Mucosa of stomach (tissue), 1 donor: ENCODE data around the gene TELO2.

Experiments
- H3K27me3 ChIP-seq: one replicate; pipeline ENCODE4 v1.7.0; 2013; ENCODE audit warnings: mild to moderate bottlenecking, low read length; ENCODE audit not compliant: control insufficient read depth, insufficient read depth
- H3K36me3 ChIP-seq: one replicate; pipeline ENCODE4 v1.7.0; 2013; ENCODE audit warnings: low read length; ENCODE audit not compliant: control insufficient read depth, insufficient read depth
- H3K4me1 ChIP-seq: one replicate; pipeline ENCODE4 v1.7.0; 2013; ENCODE audit warnings: mild to moderate bottlenecking, low read length; ENCODE audit not compliant: control insufficient read depth, insufficient read depth
- H3K4me3 ChIP-seq: one replicate; pipeline ENCODE4 v1.7.0; 2013; ENCODE audit warnings: low read length
- H3K9ac ChIP-seq: one replicate; pipeline ENCODE4 v1.7.0; 2013; ENCODE audit warnings: mild to moderate bottlenecking, low read length, moderate library complexity
- H3K9me3 ChIP-seq: one replicate; pipeline ENCODE4 v1.7.0; 2013; ENCODE audit warnings: mild to moderate bottlenecking, low read length, moderate library complexity; ENCODE audit not compliant: control insufficient read depth
- donor health status: Pancreatic carcinoma.

TELO2 gene

DNA sequence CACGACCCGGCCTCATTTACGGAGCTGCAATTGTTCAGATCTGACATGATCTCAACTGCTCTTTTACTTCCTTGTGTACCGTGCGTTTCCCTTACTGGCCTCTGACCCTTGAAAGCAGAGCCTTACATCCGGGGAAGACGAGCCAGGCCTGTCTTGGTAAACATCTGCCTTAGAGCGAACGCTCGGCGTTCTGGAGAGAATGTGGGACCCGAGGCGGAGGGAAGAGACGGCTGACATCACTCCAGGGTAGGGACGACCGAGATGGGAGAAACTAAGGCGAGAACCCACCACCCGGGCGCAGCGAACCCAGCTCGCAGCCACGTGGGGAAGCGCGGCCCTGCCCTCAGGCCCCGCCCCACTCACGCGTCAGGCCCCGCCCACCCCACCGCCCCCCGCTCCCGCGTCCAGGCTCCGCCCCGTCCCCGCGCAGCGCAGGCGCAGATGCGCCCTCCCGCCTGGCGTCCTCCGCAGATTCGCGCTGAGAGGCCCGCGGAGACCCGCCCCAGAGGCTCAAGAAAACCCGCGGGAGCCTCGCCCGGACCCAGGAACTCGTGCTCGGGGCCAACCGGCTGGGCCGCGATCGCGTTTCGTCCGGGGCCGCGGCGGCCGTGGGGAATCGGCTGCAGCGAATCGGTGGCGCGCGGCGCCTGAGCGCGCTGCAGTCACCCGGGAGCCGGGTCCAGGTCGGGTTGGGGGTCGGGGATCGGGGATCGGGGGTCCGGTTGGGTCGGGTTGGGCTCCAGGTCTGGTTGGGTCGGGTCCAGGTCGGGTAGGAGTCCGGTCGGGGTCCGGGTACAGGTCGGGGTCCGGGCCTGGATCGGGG, at the start of gene TELO2:
Gene TELO2 (plus strand): TSS at position 438 of the 823 bp plus-strand sequence. CDS start 922 bp downstream, outside the sequence.
- H3K36me3 ChIP-seq: no peaks in the 10 kb centered on the region
- no peaks in the 10 kb centered on the region for H3K9me3 ChIP-seq
- H3K4me1 ChIP-seq: peaks cover 20% of the 10 kb centered on the region
- H3K27me3 ChIP-seq: no peaks in the 10 kb centered on the region
- peak within 1 kb of the TSS; percentile 75 for H3K4me3 ChIP-seq
- H3K9ac ChIP-seq: peak within 1 kb of the TSS; percentile 80

- no peaks in the 10 kb centered on the region for H3K36me3 ChIP-seq
- no peaks in the 10 kb centered on the region for H3K27me3 ChIP-seq
Observed at GRCh38 chr16:1443403-1443973, 49.7 kb upstream of the TELO2 start.

GRCh38 chr16:1443980-1444729, 49.0 kb upstream of the TELO2 start, which contains the start of gene CCDC154:
Gene CCDC154, minus strand, starts transcription at chr16:1444556. Its CDS starts 234 bp downstream, at chr16:1444322.
- Histone ChIP-seq H3K9ac (no peak within 1 kb of the TSS), H3K9me3 (no peaks in the 10 kb centered on the region), H3K36me3 (no peaks in the 10 kb centered on the region), H3K4me1 (no peaks in the 10 kb centered on the region), H3K27me3 (no peaks in the 10 kb centered on the region), H3K4me3 (no peak within 1 kb of the TSS)

More at GRCh38 chr16:1443403-1443973, 49.7 kb upstream of the TELO2 start:
- H3K9me3 ChIP-seq: no peaks in the 10 kb centered on the region
- no peaks in the 10 kb centered on the region for H3K4me1 ChIP-seq
- no peak overlapping the region for H3K4me3 ChIP-seq
- no peak overlapping the region for H3K9ac ChIP-seq

DNA sequence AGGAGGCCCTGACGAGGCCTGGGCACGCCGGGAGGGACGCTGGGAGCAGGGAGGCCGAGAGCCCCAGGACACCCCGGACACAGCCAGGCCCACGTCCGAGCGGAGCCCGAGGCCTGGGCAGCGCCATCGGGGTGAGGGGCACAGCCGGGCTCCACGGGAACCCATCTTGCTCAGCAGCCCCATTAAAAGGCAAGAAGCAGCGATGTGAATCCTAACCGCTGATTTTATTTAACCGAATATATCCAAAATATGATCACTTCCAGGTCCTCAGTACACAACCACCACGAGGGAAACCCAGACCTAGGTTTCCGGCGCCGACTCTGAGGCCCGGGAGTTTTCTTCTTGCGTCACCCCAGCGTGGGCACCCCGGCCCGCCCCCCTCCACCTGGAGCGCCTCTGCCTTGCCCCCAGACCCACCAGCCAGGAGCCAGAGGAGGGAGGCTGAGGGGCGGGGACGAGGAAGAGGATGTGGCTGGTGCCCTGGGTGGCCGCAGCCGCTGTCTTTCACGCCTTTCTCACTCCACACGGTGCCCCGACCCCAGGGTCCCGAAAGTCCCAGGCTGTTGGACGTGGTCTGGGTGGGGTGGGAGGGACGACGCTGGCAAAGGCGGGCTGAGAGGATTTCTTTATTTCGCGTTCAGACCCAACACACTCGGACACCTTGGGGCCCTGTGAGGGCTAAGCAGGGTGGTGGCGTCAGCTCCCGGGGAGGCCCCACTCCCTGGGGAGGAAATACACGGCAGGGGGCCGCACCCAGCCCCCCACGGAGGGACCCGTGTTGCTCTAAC, 48.2 kb upstream of the TELO2 start:
- Histone ChIP-seq H3K4me3 (no peak overlapping the region), H3K4me1 (no peaks in the 10 kb centered on the region), H3K36me3 (no peaks in the 10 kb centered on the region), H3K9ac (no peak overlapping the region), H3K27me3 (no peaks in the 10 kb centered on the region), H3K9me3 (no peaks in the 10 kb centered on the region)

DNA sequence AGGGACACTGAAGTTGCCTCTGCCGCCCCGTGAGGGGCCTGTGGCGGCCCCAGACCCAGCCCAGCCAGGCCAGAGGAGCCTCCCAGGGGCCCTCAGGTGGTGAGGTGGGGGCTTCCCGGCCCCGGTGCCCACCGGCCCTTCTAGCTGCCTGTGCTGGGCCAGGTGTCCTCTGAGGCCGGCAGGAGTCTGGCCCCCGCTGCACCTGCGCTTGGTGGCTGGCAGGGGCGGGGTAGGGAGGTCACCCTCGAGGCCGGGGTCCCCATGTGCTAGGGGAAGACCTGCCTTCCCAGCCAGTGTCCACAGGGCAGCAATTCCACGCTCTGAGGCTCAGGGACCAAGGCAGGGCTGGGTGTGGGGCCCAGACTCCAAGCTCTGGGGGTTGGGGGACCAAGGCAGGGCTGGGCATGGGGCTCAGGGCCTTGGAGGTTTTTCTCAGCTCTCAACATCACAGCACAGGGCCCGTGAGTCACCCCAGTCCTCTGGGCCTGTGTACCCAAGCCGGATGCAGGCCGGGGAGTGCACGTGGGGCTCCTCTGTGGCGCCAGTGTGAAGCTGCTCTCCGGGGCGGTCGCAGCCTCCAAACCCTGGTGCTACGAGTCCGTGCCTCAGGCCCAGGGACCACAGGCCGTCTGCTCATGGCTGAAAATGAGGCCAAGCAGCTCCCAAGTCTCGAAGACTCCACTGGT, 47.5 kb upstream of the TELO2 start:
- H3K9me3 ChIP-seq: no peaks in the 10 kb centered on the region
- H3K4me1 ChIP-seq: no peaks in the 10 kb centered on the region
- H3K36me3 ChIP-seq: no peaks in the 10 kb centered on the region
- H3K4me3 ChIP-seq: no peak overlapping the region
- H3K27me3 ChIP-seq: no peaks in the 10 kb centered on the region
- H3K9ac ChIP-seq: no peak overlapping the region

DNA sequence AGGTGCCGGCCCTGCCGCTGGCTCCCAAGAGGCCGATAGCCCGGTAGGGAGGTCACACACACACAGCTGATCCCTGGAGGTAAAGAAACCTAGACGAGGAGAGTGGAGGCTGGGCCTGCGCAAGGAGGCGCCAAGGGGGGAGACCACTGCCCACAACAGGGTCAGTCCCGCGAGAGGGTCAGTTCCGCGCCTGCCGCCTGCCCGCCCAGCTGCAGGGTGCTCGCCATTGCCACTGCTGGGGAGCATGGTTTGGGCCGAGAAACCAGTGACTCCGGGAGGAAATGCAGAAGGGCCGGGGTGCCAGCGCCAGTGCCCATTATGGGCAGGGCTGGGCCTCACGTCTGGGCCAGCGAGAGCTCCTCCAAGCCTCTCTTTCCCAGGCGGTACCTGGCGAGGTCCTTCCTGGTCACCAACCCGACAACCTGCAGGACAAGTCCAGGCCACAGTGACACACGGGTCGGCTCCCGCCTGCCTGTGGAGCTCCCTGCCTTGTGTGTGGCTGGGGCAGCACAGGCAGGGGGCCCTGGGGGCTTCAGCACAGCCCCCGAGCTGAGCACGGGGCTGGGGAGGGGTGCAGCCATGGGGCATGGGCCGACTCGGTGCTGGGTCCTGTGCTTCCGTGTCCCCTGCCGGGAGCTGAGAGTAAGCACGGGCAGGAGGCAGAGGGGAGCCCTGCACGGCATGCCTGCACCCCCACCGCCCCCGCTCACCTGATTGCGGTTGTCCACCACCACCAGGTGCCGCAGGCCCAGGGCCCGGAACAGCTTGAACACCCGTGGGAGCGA, 46.7 kb upstream of the TELO2 start:
- H3K4me3 ChIP-seq: no peak overlapping the region
- H3K27me3 ChIP-seq: no peaks in the 10 kb centered on the region
- H3K9me3 ChIP-seq: no peaks in the 10 kb centered on the region
- no peak overlapping the region for H3K9ac ChIP-seq
- H3K4me1 ChIP-seq: no peaks in the 10 kb centered on the region
- no peaks in the 10 kb centered on the region for H3K36me3 ChIP-seq

DNA sequence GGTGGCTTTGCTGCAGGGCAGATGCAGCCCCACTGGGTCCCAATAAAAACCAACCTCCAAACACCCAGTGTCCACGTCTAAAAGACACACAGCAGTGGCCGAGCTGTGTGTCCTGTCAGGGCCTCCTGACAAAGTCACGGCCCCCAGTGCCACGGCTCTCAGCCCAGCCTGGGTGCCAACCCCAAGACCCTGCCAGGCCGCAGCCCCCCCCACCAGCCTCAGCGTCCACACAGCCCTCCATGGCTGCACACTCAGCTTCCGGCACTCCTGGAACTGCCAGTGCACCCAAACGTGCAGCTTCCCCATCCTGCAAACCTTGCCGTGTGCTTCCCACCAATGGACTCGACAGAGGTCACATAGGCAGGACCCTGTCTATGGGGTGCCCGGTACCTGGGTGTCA, 45.2 kb upstream of the TELO2 start:
- Histone ChIP-seq H3K27me3 (no peaks in the 10 kb centered on the region), H3K9me3 (no peaks in the 10 kb centered on the region), H3K4me3 (no peak overlapping the region), H3K9ac (no peak overlapping the region), H3K4me1 (no peaks in the 10 kb centered on the region), H3K36me3 (no peaks in the 10 kb centered on the region)

DNA sequence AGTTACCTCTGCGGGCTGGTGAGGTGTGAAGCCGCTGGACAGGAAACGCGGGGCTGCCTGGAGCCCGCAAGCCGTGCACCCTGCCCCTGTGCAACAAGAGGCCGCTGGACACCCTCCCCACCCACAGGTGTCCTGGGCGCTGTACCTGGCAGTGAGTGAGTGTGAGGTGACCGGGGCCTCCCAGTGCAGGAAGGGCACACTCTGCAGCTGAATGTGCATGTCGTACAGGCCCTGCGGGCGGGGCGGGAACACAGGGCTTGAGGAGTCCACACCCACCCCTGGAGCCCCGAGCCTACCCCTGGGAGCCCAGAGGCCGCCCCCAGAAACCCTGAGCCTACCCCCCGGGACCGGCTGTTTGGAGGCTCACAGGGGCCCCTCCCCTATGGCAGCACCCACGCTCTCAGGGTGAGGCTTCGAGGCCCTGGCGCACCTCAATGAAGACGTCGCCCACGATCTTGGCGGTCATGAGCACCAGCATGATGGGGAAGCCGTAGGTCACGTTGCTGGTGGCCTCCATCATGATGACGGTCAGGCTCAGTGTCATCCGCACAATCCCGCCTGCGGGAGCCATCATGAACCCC, 44.5 kb upstream of the TELO2 start:
- H3K4me1 ChIP-seq: no peaks in the 10 kb centered on the region
- H3K36me3 ChIP-seq: no peaks in the 10 kb centered on the region
- H3K9me3 ChIP-seq: no peaks in the 10 kb centered on the region
- no peak overlapping the region for H3K4me3 ChIP-seq
- H3K9ac ChIP-seq: no peak overlapping the region
- no peaks in the 10 kb centered on the region for H3K27me3 ChIP-seq

DNA sequence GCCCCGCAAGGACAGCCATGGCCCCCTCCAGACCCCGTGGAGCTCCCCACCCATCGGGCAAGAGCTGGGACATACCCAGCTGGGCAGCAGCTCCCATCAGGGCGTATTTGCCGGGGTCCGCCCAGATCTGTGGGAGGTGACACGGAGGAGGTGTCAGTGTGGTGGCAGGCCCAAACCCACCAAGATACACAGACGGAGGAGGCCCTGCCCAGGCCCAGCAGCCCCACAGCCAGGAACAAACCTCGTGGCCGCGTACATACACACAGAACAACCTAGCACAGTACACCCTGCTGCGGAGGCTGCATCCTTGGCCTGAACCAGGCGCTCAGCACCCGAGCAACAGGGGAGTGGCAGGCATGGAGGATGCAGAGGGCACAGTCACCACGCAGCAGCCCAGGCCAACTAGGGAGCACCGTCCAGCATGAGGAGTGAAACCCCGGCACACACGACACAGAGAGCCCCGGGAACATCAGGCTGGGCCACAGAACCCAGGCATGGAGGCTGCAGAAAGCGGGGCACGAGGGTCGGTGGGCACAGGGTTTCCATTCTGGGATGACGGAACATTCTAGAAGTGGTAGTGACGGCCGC, 43.9 kb upstream of the TELO2 start:
- H3K4me3 ChIP-seq: no peak overlapping the region
- H3K9me3 ChIP-seq: no peaks in the 10 kb centered on the region
- no peaks in the 10 kb centered on the region for H3K4me1 ChIP-seq
- H3K27me3 ChIP-seq: no peaks in the 10 kb centered on the region
- no peak overlapping the region for H3K9ac ChIP-seq
- no peaks in the 10 kb centered on the region for H3K36me3 ChIP-seq

DNA sequence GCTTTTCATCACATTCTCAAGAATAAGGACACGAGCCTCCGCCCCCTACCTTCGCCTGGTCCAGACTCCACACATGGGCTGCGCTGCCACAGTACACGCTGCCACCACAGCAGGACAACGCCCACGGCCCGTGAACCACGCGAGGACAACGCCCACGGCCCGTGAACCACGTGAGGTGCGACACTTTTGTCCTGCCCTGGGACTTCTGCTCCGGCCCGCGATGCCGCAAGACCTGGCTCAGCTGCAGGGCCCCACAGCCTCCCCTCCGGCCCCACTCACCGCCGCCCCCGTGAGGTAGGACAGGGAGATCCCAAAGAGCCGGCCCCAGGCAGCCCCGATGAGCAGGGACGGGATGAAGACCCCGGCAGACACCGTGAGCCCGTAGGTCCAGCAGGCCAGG, 42.9 kb upstream of the TELO2 start:
- H3K36me3 ChIP-seq: no peaks in the 10 kb centered on the region
- H3K9ac ChIP-seq: no peak overlapping the region
- H3K4me3 ChIP-seq: no peak overlapping the region
- no peaks in the 10 kb centered on the region for H3K27me3 ChIP-seq
- H3K4me1 ChIP-seq: no peaks in the 10 kb centered on the region
- H3K9me3 ChIP-seq: no peaks in the 10 kb centered on the region
